Mammary epithelial cell (primary cell): ENCODE results near the gene DYNC1H1.

Experiments used
- EZH2 ChIP-seq: IDR thresholded peaks from 2 replicates; pipeline ENCODE4 v1.6.1; 2012; ENCODE audit warnings: low read length, inconsistent platforms, borderline replicate concordance
- TF ChIP-seq, protein P1 (sequence below), 2 donors: IDR thresholded peaks in 1 of 2; conservative IDR thresholded peaks in 1 of 2; 2 replicates each; pipeline ENCODE4 v1.5.1; 2011 to 2012; ENCODE audit warnings: inconsistent platforms in 2 of 2, low read length in 2 of 2, mild to moderate bottlenecking in 2 of 2, control low read depth in 1 of 2, low read depth in 1 of 2; ENCODE audit not compliant: insufficient read depth in 1 of 2; ENCODE audit errors: extremely low read depth in 1 of 2

DNA sequence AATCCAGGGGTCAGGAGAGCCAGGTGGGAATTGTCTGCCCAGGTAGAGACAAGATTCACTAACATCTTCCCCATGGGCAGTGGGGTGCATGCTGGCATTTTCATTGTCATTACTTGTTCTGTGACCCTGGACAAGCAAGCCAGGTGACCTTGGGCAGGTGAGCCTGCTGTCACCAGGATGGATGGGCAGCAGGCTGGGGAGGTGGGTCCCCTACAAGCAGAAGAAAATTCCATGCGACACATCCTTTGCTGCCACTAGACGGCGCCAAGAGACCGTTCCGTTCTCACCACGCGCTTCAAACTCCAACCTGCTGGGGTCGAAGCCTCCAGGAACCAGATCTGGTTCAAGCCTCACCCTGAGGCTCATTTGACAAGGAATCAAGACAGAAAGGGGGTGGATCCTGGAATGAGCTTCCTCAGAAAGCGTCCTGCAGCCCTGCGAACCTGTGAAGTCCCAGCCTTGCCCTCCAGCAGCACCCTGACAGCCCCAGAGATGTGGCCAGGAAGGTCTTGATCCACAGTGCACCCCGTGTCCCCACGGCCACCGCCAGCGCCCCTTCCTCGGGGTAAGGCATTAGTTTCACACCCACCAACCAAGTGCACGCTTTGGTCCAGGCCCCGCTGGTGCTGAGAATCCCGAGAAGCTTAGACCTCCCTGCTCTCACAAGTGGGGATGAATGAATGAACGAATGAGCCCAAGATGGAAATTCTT lies 3.2 kb upstream of the DYNC1H1 start:
- TF ChIP-seq, protein P1, sequence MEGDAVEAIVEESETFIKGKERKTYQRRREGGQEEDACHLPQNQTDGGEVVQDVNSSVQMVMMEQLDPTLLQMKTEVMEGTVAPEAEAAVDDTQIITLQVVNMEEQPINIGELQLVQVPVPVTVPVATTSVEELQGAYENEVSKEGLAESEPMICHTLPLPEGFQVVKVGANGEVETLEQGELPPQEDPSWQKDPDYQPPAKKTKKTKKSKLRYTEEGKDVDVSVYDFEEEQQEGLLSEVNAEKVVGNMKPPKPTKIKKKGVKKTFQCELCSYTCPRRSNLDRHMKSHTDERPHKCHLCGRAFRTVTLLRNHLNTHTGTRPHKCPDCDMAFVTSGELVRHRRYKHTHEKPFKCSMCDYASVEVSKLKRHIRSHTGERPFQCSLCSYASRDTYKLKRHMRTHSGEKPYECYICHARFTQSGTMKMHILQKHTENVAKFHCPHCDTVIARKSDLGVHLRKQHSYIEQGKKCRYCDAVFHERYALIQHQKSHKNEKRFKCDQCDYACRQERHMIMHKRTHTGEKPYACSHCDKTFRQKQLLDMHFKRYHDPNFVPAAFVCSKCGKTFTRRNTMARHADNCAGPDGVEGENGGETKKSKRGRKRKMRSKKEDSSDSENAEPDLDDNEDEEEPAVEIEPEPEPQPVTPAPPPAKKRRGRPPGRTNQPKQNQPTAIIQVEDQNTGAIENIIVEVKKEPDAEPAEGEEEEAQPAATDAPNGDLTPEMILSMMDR (conservative IDR thresholded peaks at IDR 0.05 in 1 of 2, IDR thresholded peaks at IDR 0.05 in 1 of 2; ENCODE audit: extremely low read depth in 1 of 2, insufficient read depth in 1 of 2, low read depth in 1 of 2, low read length in 2 of 2), result peak; percentile 95 to 97
- TF ChIP-seq EZH2, result no peak
